Activated naive CD4-positive, alpha-beta T cell (primary cell): ENCODE data around the gene PLXNB3.
"Not testable (repeated sequence)": the region's sequence is repeated elsewhere in the genome, so short reads cannot be mapped to it uniquely, and the experiment has no call there.

Experiments
- DNase-seq, 4 experiments: peaks; one replicate each; lab custom pipeline; 2025; lab: John Stamatoyannopoulos, UW

The PLXNB3 gene

DNA sequence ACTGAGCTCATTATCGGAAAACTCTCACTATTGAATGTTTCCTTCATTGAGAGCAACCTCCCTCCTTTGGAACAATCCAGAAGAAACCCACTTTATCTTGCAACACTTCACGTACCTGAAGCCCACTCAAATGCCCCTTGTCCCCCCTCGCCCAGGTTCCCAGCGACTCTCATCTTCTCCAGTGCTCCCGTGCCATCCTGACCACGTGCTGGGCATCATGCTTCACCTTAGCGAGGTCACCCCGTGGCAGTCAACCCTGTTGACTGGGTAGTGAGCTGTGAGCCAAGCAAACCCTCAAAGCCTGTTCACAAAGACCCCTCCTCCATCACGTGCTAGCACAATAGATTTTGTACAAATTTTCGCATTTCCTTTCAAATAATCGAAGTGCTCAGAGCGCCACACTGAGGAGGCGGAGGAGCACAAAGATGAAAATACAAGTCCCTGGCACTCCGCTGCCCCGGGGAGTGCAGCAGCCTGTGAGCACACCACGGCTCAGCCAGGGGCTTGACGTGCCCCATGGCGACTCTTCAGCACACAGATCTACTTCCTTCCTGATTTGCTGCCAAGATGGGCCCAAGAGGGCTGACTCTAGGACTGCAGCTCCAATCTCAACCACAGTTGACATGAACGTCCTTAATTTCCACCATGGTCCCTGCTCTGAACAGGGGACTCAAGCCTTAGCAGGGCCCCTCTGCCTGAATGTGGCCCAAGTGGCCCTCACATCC is 50.7 kb downstream of the PLXNB3 start:
- DNase-seq, result no peak

DNA sequence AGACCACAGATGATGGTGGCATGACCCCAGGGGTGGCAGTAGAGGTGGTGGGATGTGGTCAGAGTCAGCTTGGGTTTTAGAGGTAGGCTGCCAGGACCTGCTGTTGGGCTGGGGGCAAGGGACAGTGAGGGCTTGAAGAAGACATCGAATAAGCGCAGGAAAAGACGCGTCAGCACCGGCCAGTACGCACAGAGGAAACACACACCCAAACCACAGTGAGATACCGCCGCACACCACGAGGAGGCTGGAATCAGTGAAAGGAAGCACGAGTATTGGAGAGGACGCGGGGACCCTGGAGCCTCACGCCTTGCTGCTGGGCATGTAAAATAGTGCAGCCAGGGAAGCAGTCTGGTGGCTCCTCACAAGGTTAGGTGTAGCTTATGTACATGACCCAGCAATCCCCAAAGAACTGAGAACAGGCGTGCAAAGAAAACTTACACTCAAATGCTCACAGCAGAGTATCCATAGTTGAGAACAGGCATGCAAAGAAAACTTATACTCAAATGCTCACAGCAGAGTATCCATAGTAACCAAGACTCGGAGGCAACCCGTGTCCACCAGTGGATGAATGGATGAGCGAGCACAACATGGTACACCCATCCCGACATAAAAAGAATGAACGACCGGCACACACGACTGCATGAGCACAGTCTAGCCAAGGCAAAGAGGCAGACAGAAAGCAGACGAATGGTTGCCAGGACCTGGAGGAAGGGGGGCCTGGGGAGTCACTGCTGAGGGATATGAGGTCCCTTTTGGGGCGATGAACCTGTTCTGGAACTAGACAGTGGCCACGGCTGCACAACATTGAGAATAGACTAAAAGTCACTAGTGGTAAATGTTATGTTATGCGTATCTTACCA is 53.0 kb downstream of the PLXNB3 start:
- no peak for DNase-seq

DNA sequence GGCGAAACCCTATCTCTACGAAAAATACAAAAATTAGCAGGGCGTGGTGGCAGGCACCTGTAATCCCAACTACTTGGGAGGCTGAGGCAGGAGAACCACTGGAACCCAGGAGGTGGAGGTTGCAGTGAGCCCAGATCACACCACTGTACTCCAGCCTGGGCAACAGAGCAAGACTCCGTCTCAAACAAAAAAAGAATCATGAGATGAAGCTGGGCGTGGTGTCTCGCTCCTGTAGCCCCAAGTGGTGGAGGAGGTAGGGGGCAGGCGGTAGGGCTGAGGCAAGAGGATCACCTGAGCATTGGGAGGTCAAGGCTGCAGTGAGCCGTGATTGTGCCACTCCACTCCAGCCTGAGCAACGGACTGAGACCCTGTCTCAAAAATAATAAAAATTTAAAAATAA is 54.0 kb downstream of the PLXNB3 start:
- DNase-seq, result not testable (repeated sequence)

GRCh38 chrX:153818571-153819383 is 54.7 kb downstream of the PLXNB3 start:
- peak in 1 of 4 experiments; percentile 54 for DNase-seq

GRCh38 chrX:153819384-153820040 is 55.5 kb downstream of the PLXNB3 start:
- DNase-seq, result no peak

GRCh38 chrX:153820601-153821000 is 56.6 kb downstream of the PLXNB3 start:
- no peak for DNase-seq

GRCh38 chrX:153821066-153821465 is 57.0 kb downstream of the PLXNB3 start:
- no peak for DNase-seq

DNA sequence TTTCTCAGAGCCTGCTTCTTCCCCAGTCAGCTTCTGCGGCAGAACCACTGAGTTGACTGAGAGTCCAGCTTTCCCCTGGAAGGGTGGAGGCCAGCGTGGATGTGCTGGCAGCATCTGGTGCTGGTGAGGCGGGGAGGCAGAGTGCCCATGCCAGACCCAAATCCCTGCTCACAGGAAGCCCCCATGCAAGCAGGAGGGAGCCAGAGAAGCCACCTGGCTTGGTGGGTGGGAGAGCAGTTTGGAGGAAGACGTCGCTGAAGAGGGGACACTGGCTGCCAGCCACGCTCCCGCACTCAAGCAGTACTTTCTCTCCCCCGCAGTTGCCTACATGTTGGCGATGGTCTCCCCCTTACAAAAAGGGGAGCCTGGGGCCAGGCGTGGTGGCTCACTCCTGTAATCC is 60.3 kb downstream of the PLXNB3 start:
- no peak for DNase-seq

GRCh38 chrX:153825042-153825441 is 61.0 kb downstream of the PLXNB3 start:
- DNase-seq, result no peak
